Measurements from ENCODE around the gene TEX10.

DNA sequence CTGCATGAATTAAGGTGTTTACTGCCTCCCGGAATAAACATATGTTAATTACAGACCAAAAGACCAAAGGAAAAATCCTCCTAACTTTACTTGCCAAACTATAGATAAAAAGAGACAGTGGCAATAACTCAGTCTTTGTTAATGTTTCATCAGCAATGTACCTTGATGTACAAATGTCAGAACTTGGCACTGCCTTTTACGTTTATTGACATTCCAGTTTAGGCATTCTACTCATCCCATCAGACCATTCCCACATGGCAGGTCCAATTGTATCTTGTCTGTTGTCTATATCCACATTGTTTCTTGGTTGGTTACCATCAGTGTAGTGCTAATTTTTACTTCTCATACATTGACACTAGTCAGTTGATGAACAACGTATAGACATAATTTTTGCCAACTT is 85.5 kb downstream of the TEX10 start:
- TF ChIP-seq, protein P1, sequence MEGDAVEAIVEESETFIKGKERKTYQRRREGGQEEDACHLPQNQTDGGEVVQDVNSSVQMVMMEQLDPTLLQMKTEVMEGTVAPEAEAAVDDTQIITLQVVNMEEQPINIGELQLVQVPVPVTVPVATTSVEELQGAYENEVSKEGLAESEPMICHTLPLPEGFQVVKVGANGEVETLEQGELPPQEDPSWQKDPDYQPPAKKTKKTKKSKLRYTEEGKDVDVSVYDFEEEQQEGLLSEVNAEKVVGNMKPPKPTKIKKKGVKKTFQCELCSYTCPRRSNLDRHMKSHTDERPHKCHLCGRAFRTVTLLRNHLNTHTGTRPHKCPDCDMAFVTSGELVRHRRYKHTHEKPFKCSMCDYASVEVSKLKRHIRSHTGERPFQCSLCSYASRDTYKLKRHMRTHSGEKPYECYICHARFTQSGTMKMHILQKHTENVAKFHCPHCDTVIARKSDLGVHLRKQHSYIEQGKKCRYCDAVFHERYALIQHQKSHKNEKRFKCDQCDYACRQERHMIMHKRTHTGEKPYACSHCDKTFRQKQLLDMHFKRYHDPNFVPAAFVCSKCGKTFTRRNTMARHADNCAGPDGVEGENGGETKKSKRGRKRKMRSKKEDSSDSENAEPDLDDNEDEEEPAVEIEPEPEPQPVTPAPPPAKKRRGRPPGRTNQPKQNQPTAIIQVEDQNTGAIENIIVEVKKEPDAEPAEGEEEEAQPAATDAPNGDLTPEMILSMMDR (IDR thresholded peaks at IDR 0.05): no peak
- TF ChIP-seq POLR2A (IDR thresholded peaks at IDR 0.05): no peak
